Skin of body (tissue), 2 donors: ENCODE results near the gene SYTL1. TPM values are rescaled to one million over a fixed set of nuclear protein-coding genes. Genes with fewer than 3 reads are reported as not detected.
A peak's percentile ranks its signal among the peaks of the same experiment; 100 is the strongest.

Source experiments
- DNase-seq: peaks from one replicate; lab custom pipeline; 2025; lab: John Stamatoyannopoulos, UW
- total RNA-seq: library from RNA; depleted of rRNA; stranded (reverse); fragments of >200 nt; gene quantifications from one replicate; pipeline ENCODE4 v1.2.3, GENCODE V29; 2014

The SYTL1 gene
- total RNA-seq, 1 donor from 2014 or later = 22.7 TPM

GRCh38 chr1:27348861-27349783, 7.3 kb downstream of the SYTL1 start:
- DNase-seq = no peak

DNA sequence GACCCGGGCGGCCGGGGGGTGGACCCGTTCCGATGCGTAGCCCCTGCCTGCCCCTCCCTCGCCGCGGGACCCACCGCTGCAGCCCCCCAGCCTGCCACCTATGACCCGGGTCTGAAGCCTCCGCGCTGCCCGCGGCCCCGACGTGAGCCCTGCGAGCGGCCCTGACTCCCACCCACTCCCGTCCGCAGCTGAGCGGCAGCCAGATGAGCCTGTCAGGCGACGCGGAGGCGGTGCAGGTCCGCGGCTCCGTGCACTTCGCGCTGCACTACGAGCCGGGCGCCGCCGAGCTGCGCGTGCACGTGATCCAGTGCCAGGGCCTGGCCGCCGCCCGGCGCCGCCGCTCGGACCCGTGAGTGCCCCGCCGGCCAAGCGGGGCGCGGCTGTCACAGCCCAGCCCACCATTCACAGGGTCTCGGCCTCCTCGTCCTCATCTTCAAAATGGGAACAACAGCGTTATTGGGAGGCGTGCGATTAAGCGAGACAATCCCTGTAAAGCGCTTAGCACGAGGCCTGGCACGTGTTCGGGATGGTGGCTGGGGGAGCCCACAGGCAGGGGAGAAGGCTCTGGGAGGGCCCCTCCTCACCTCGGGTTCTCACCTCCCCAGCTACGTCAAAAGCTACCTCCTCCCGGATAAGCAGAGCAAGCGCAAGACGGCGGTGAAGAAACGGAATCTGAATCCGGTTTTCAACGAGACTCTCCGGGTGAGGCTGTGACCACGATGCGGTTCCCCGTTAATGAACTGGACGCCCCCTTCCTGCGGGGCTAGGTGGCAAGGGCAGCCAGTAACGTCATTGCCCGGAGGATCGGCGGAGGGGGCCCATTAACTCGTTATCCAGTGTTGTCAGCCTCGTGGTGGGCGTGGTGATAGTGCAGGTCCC, 8.2 kb downstream of the SYTL1 start:
- peak; percentile 31 for DNase-seq

DNA sequence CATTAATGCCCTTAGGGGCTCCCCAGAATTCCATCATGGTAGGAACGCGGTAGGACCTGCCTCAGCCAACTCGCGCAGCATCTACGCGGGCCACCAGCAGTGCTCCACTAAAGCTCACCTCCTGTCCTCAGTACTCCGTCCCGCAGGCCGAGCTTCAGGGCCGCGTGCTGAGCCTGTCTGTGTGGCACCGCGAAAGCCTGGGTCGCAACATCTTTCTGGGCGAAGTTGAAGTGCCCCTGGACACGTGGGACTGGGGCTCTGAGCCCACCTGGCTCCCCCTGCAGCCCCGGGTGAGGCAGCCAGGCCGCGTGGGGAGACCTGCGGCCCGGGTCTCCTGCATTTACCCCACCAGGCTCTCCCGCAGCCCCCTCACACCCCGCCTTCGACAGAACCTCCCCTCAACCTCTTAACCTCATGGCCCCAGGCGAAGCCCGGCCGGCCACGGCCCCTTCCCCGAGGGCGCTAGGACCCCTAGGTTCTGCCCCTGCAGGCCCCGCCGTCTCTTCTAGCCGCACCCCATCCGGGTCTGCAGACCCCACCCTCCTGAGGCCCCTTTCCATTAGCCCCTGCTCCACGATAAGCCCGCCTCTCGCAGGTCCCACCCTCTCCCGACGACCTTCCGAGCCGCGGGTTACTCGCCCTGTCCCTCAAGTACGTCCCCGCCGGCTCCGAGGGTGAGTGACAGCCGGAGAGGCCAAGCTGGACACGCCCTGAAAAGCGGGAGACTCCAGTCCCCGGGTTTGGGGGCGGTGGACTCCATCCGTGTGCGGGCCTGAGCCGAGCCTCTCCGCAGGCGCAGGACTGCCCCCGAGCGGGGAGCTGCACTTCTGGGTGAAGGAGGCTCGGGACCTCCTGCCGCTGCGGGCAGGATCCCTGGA, 9.1 kb downstream of the SYTL1 start:
- peak; percentile 25 for DNase-seq

- DNase-seq = no peak
These were observed 9.8 kb downstream of the SYTL1 start for GRCh38 chr1:27351541-27352107.

DNA sequence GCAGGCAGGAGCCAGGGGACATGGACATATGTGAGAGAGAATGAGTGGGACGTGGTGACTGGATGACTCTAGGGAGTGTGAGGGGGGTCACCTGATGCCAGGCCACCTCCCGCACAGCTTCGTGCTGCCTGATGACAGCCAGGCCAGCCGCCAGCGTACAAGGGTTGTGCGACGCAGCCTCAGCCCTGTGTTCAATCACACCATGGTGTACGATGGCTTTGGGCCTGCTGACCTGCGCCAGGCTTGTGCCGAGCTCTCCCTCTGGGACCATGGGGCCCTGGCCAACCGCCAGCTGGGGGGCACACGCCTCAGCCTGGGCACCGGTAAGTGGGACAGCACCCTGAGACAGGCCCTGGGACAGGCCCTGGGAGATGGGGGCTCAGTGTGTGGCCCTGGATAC, 11.3 kb downstream of the SYTL1 start:
- no peak for DNase-seq

DNA sequence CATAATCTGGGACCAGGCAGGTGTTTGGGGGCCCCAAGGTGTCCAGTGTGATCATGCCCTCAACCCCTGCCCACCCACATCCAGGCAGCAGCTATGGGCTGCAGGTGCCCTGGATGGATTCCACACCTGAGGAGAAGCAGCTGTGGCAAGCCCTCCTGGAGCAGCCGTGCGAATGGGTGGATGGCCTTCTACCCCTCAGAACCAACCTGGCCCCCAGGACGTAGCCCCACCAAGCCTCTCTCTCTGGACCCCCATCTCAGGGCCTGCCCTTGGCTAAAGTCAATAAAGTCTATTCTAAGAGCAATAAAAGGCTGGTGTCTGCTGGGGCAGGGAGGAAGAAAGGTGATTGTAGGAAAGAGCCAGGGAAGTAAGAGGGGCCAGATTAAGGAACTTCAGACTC, 11.8 kb downstream of the SYTL1 start:
- no peak for DNase-seq

GRCh38 chr1:27355683-27356082, 13.9 kb downstream of the SYTL1 start:
- DNase-seq = no peak

GRCh38 chr1:27356277-27356618, 14.4 kb downstream of the SYTL1 start:
- no peak for DNase-seq

DNA sequence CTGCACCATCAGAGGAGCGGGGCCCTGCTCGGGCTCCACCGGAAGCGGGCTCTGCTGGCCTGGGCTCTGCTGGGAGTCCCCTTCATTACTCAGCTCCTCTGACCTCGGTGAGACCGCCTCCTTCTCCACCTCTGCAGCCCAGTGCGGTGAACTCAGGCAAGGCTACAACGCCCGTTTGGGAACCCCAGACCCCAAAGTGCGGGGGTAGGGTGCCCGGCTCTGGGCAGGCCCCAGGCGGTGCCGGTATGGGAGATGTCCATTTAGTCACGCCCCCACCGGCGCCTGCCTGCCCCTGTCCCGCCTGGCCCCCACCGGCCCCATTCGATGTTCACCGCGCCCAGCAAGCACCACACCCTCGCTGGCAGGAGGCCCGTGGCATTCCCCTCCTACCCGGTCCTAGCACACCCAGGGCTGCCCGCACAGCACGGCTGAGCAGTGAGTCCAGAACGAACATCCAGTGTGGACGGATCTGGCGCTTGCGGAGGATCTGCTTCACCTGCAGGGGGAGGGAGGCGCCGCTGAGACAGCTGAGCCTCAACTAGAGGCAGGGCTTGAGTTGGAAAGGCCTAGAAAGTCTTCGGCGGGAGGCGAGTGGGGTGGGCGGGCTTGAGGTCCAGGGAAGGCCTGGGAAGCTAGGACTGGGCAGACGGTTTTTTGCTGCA, 14.9 kb downstream of the SYTL1 start:
- DNase-seq = no peak

- DNase-seq = peak; percentile 19
These were observed 15.6 kb downstream of the SYTL1 start for GRCh38 chr1:27357281-27358037.

DNA sequence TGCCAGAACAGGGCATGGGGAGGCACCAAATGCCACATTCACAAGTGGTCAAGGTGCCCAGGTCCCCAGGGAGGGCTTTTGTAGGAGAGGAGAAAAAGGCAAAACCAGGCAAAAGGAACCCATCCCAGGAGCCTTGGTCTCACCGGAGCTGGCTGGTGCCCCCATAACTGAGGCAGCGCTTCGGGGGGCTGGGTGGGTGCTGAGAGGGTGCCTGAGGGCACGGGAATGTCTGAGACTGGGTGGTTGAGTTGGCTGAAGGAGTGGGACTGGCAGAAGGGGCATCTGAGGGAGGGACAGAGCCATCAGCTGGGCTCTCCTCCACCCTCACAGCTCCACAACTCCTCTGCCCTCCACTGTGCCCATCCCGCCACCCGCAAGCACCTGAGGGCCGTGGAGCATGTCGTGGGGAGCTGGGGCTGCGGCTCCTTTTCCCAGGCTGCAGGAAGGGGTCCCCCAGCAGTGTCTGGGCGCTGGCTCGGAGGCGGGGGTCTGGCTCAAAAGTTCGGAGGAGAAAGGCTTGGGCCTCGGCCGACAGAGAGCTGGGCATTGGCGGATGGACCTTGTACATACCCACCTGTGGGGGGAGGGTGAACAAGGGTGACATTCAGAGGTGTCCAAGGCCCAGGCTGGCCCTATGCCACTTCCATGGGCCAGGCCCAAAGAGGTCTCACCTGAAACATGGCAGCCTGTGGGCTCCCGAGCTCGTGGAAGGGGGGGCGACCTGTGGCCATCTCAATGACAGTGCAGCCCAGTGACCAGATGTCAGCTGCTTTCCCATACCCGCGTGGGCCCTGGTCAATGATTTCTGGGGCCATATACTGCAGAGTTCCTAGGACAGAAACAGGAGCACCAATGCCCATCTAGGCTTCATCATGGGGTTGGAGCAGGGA, 16.5 kb downstream of the SYTL1 start:
- no peak for DNase-seq

- DNase-seq = no peak
These were observed 17.1 kb downstream of the SYTL1 start for GRCh38 chr1:27358928-27359313.

GRCh38 chr1:27359822-27360158, 18.0 kb downstream of the SYTL1 start:
- DNase-seq = no peak

DNA sequence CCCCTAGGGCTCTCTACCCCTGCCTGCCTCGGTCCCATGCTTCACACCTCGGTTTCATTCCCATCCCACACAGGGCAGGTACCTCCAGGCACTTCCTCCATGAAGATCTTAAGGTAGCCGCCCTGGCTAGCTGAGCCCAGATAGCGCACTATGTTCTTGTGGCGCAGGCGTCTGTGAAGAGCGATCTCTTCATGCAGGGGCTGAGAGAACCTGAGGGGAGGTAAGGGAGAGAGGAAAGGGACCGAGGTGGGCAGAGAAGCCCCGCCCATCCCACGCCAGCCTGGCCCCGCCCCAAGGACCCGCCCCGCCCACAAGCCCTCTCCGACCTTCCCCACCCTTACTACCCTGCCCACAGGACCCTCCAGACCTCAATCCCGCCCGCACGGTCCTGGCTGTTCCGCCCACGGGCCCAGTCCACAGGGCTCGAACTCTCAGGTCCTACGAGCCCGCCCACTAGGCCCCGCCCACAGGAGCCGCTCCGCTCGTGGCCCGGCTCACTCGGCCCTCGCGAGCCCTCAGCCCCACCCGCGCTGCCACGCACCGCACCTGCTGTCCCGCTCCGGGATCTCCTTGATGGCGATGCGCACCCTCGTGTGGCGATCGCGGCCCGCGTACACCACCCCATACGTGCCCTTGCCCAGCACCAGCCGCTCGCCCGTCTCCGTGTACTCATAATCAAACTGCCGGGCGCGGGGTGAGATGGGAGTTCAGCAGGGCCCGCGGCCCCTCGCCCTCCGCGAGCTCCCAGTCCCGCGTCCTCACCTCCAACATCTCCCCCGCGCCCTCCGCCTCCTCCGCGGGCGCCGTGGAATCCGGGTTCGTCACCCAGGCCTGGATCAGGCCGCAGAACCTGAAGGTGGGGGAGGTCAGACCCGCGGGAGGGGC, 18.6 kb downstream of the SYTL1 start:
- no peak for DNase-seq

- no peak for DNase-seq
These were observed 19.2 kb downstream of the SYTL1 start for GRCh38 chr1:27361044-27361402.

DNA sequence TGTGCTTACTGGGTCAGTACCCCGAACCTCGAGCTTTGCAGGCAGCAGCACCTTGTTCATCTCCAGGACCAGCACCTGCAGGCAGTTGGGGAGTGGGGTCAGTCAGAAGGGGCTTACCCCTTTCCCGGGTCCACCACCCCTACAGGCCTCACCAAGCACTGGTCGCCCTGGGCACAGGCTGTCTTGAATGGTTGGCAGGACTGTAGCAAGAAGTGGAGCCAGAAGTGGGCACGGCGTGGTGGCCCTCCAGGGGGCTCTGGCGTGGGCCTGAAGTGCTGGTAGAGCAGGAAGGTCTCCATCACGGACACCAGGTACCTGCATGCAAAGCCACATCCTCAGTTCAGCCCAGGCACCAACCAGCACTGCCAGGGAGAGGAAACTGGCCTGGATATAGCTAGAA, 19.7 kb downstream of the SYTL1 start:
- no peak for DNase-seq

DNA sequence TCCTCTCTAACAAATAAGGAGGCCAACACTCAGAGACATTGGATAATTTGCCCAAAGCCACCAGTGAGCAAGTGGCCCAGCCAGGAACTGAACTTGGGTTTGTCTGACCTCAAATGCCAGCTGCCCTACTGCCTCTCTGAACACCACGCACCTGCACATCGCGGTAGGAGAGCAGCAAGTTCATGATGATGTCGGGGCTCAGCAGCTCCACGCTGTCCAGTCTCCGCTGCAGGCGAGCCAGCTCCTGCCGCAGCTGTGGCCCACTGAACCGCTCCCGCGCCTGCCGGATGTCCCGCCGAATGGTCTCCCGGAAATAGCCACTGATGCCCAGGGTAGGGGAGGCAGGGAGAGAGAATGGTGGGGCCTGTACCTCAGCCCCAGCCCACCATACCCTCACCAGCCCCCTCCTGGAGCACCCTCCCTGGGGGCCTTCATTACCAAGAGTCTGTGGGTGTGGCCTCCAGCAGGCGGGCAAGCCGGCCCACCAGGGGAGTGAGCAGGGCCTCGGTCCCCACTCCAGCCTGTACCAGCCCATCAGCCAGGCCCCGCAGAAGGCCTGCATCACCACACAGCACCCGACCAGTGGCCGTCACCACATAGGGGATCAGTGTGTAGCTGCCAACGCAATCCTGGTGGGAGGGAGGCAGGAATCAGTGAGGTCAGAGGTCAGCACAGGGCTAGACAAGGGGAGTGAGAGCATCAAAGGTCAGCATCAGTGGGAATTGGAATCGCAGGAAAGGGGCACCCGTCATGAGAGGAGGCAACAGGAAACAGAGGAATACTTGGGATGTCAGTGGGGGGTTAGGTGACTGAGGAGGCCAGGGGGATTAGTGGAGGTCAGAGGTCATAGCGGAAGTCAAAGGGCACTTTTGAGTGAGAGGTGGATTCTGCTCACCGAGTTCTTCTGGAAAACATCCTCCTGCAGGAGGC, 22.2 kb downstream of the SYTL1 start:
- DNase-seq = no peak
